ENCODE measurements around the gene HES4. TPM values are rescaled to one million over a fixed set of nuclear protein-coding genes. Genes with fewer than 3 reads are reported as not detected.
"Not testable (repeated sequence)": the region's sequence is repeated elsewhere in the genome, so short reads cannot be mapped to it uniquely, and the experiment has no call there.

Gene HES4
- total RNA-seq, 1 donor from 2014 or later = 15.1 TPM

- DNase-seq = not testable (repeated sequence)
Observed at GRCh38 chr1:1017397-1018320, 17.8 kb upstream of the HES4 start.

- no peak for DNase-seq
Observed at GRCh38 chr1:1014799-1015681, 15.1 kb upstream of the HES4 start.

- no peak for DNase-seq
Observed at GRCh38 chr1:1013922-1014648, 14.2 kb upstream of the HES4 start.

- DNase-seq = peak; percentile 54
Observed at GRCh38 chr1:1013105-1013921, 13.4 kb upstream of the HES4 start, which contains the start of gene ISG15. Gene ISG15, plus strand, starts transcription at chr1:1013497. Its CDS starts 77 bp downstream, at chr1:1013574.

- DNase-seq = not testable (repeated sequence)
Observed at GRCh38 chr1:1012736-1013104, 12.8 kb upstream of the HES4 start.

GRCh38 chr1:1011396-1011949 is 11.6 kb upstream of the HES4 start:
- DNase-seq = no peak

- DNase-seq = not testable (repeated sequence)
Observed at GRCh38 chr1:1010131-1010530, 10.2 kb upstream of the HES4 start.

GRCh38 chr1:1006305-1007159 is 6.6 kb upstream of the HES4 start:
- DNase-seq = no peak

GRCh38 chr1:1005774-1006304 is 5.9 kb upstream of the HES4 start:
- DNase-seq = no peak

GRCh38 chr1:1004780-1005697 is 5.1 kb upstream of the HES4 start:
- DNase-seq = no peak

- DNase-seq = no peak
Observed at GRCh38 chr1:1004420-1004779, 4.5 kb upstream of the HES4 start.

GRCh38 chr1:1003618-1004419 is 3.9 kb upstream of the HES4 start:
- no peak for DNase-seq

- DNase-seq = no peak
Observed at GRCh38 chr1:1001057-1001783, 1.3 kb upstream of the HES4 start.

- peak; percentile 39 for DNase-seq
Observed at GRCh38 chr1:1000357-1001056, 610 bp upstream of the HES4 start.

GRCh38 chr1:998995-999724 is 737 bp downstream of the HES4 start:
- DNase-seq = no peak

GRCh38 chr1:998745-998994 is 1.2 kb downstream of the HES4 start:
- DNase-seq = no peak
